Uterus (tissue), 4 donors: ENCODE data around the gene RASSF1. TPM values are rescaled to one million over a fixed set of nuclear protein-coding genes. Genes with fewer than 3 reads are reported as not detected.
A peak's percentile ranks its signal among the peaks of the same experiment; 100 is the strongest.

Experiments
- DNase-seq, 2 donors: peaks; one replicate each; pipeline ENCODE4 v3.0.0-alpha.2; 2019 to 2020
- H3K27ac ChIP-seq, 2 donors: fragments of 200-600 bp; sonication (generic); 1 replicate in 1 of 2; 2 replicates in 1 of 2; pipeline ENCODE4 v1.5.1; 2016 to 2018
- H3K27me3 ChIP-seq, 2 donors: fragments of 200-600 bp; sonication (generic); one replicate each; pipeline ENCODE4 v1.5.1; 2018 to 2019; ENCODE audit warnings: control low read depth in 1 of 2
- H3K36me3 ChIP-seq, 2 donors: fragments of 200-600 bp; sonication (generic); one replicate each; pipeline ENCODE4 v1.5.1; 2019; ENCODE audit warnings: control low read depth in 1 of 2
- H3K4me1 ChIP-seq, 2 donors: fragments of 200-600 bp; sonication (generic); one replicate each; pipeline ENCODE4 v1.5.1; 2018 to 2019; ENCODE audit warnings: control low read depth in 1 of 2
- H3K4me3 ChIP-seq, 2 donors: fragments of 200-600 bp; sonication (generic); 1 replicate in 1 of 2; 2 replicates in 1 of 2; pipeline ENCODE4 v1.5.1; 2018 to 2019; ENCODE audit warnings: mild to moderate bottlenecking in 1 of 2
- H3K9me3 ChIP-seq, 2 donors: fragments of 200-600 bp; sonication (generic); one replicate each; pipeline ENCODE4 v1.5.1; 2019; ENCODE audit warnings: control low read depth in 1 of 2
- CTCF ChIP-seq, 4 experiments: fragments of 200-600 bp in 2 of 4; fragments of 450-650 bp in 2 of 4; sonication (generic) in 2 of 4; IDR thresholded peaks; one replicate each; pipeline ENCODE4 v1.5.1; 2016 to 2019; ENCODE audit warnings: antibody characterized with exemption in 4 of 4, mild to moderate bottlenecking in 2 of 4, moderate library complexity in 1 of 4
- POLR2A ChIP-seq, 2 donors: fragments of 450-650 bp; IDR thresholded peaks; one replicate each; pipeline ENCODE4 v1.6.1; 2016; ENCODE audit warnings: antibody characterized with exemption in 2 of 2, mild to moderate bottlenecking in 1 of 2, moderate library complexity in 1 of 2
- intact Hi-C: fragments of 100-400 bp; cut with DNase I; formaldehyde crosslinking; loops from one replicate; pipeline ENCODE4 v1.15.1; 2023; ENCODE audit warnings: low total_unique reads
- total RNA-seq, 4 donors: library from RNA; depleted of rRNA in 3 of 4; stranded (reverse); fragments of >200 nt in 3 of 4; gene quantifications; one replicate each; pipeline versions ENCODE4 v1.1.0 to v1.2.4, GENCODE V29; 2014 to 2023
- donor health status: DM: yes; HTN: yes; CAD: no.

The RASSF1 gene
- total RNA-seq, 4 donors from 2014 or later, result 42.1 to 114 (median 44.6) TPM

GRCh38 chr3:50299638-50299928 lies 41.1 kb downstream of the RASSF1 start:
- no peak for TF ChIP-seq CTCF (IDR thresholded peaks at IDR 0.05)
- no peak for TF ChIP-seq POLR2A (IDR thresholded peaks at IDR 0.05)
- Histone ChIP-seq H3K9me3 (no peaks in the 10 kb centered on the region), H3K27me3 (no peaks in the 10 kb centered on the region), H3K4me3 (peak overlapping the region; percentile 46 to 48), H3K4me1 (peaks cover 0 to 8% of the 10 kb centered on the region in 2 donors), H3K27ac (peak overlapping the region; percentile 85 to 87), H3K36me3 (no peaks in the 10 kb centered on the region)
- intact Hi-C loops, result no loop called here
- DNase-seq, result no peak

- Histone ChIP-seq H3K27ac (peak within 1 kb of the TSS; percentile 87 to 92), H3K4me1 (peaks cover 0 to 8% of the 10 kb centered on the region in 2 donors), H3K9me3 (no peaks in the 10 kb centered on the region), H3K4me3 (peak within 1 kb of the TSS; percentile 52 to 70), H3K27me3 (no peaks in the 10 kb centered on the region), H3K36me3 (no peaks in the 10 kb centered on the region)
- intact Hi-C loops, result no loop called here
- peak; percentile 99 to 100 for DNase-seq
- TF ChIP-seq POLR2A (IDR thresholded peaks at IDR 0.05) (peak; percentile 96 to 98), CTCF (IDR thresholded peaks at IDR 0.05) (peak; percentile 12 to 65 (median 38))
Observed at GRCh38 chr3:50298836-50299637, 41.6 kb downstream of the RASSF1 start, which contains the start of the genes HYAL3 and NAA80. HYAL3 (minus strand) TSS chr3:50299405; CDS start chr3:50295602, 3,803 bp downstream. NAA80 (minus strand) TSS chr3:50299405; CDS start chr3:50297463, 1,942 bp downstream.

- Histone ChIP-seq H3K4me3 (peak overlapping the region; percentile 52 to 70), H3K27me3 (no peaks in the 10 kb centered on the region), H3K9me3 (no peaks in the 10 kb centered on the region), H3K4me1 (peaks cover 0 to 8% of the 10 kb centered on the region in 2 donors), H3K27ac (peak overlapping the region; percentile 87 to 92), H3K36me3 (no peaks in the 10 kb centered on the region)
- intact Hi-C loops, result no loop called here
- TF ChIP-seq POLR2A (IDR thresholded peaks at IDR 0.05), result no peak
- DNase-seq, result peak in 1 of 2 donors; percentile 31
Observed at GRCh38 chr3:50297896-50298725, 42.5 kb downstream of the RASSF1 start.

GRCh38 chr3:50297384-50297775 lies 43.3 kb downstream of the RASSF1 start:
- H3K4me3 ChIP-seq, result no peak overlapping the region
- H3K36me3 ChIP-seq, result no peaks in the 10 kb centered on the region
- no peak for TF ChIP-seq POLR2A (IDR thresholded peaks at IDR 0.05)
- TF ChIP-seq CTCF (IDR thresholded peaks at IDR 0.05), result no peak
- no peaks in the 10 kb centered on the region for H3K27me3 ChIP-seq
- peak in 1 of 2 donors; percentile 55 for DNase-seq
- intact Hi-C loops, result no loop called here
- no peak overlapping the region for H3K27ac ChIP-seq
- H3K4me1 ChIP-seq, result peaks cover 0 to 8% of the 10 kb centered on the region in 2 donors
- H3K9me3 ChIP-seq, result no peaks in the 10 kb centered on the region

- H3K4me3 ChIP-seq, result no peak overlapping the region
- no peaks in the 10 kb centered on the region for H3K9me3 ChIP-seq
- H3K4me1 ChIP-seq, result peaks cover 0 to 8% of the 10 kb centered on the region in 2 donors
- no peaks in the 10 kb centered on the region for H3K27me3 ChIP-seq
- H3K27ac ChIP-seq, result no peak overlapping the region
- no peak for DNase-seq
- H3K36me3 ChIP-seq, result no peaks in the 10 kb centered on the region
- TF ChIP-seq CTCF (IDR thresholded peaks at IDR 0.05) (no peak), POLR2A (IDR thresholded peaks at IDR 0.05) (no peak)
- intact Hi-C loops, result no loop called here
Observed at GRCh38 chr3:50296721-50297383, 43.8 kb downstream of the RASSF1 start.
